ENCODE measurements around the gene TMEM130.
A peak's percentile ranks its signal among the peaks of the same experiment; 100 is the strongest.

TMEM130 gene

DNA sequence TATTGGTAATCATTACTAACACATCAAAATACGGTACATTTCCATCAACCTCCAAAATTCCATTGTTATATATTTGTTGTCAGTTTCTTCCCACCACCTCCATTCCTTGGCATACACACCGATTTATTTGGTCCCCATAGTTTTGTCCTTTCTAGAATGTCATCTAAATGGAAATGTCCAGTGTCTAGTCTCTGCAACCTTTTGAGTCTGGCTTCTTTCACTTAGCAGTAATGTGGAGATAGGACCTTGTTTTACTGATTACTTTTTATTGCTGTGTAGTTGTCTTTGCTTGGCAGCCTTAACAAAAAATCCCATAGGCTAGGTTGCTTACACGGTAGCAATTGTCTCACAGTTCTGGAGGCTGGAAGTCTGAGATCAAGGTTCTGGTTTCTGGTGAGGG lies 31.0 kb upstream of the TMEM130 start:
- Histone ChIP-seq H3K9ac (ENCODE audit: low read depth, low read length) (no peak overlapping the region), H3K27ac (ENCODE audit: low read depth, low read length) (no peak overlapping the region)

DNA sequence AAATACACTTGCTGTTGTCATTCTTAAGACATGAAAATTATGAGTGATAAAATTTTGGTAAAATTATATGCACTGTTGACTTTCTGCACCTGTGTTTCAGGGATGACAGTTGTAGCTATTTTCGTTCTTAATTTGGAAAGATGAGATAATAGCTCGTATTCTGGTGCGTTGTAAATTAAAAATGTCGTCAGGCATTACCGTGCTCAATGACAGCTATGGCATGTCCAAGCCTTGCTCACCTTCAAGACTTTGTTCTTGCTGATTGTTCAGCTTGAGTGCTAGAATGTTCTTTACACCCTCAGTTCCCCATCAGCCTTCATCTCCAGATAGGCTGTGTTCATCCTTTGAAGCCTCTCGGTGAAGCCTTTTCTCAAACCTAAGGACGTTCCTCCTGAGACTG lies 30.0 kb upstream of the TMEM130 start:
- peaks cover 99% of the 10 kb centered on the region for H3K36me3 ChIP-seq (ENCODE audit: control insufficient read depth, insufficient read depth, low read length)
- H3K9me3 ChIP-seq (ENCODE audit: control insufficient read depth, insufficient read depth, low read length) = no peaks in the 10 kb centered on the region
- H3K4me3 ChIP-seq (ENCODE audit: low read depth, low read length) = no peak overlapping the region
- no peaks in the 10 kb centered on the region for H3K4me1 ChIP-seq (ENCODE audit: control insufficient read depth, insufficient read depth, low read length)
- H3K27me3 ChIP-seq (ENCODE audit: control insufficient read depth, insufficient read depth, low read length) = no peaks in the 10 kb centered on the region
- no peak overlapping the region for H3K27ac ChIP-seq (ENCODE audit: low read depth, low read length)
- H3K9ac ChIP-seq (ENCODE audit: low read depth, low read length) = no peak overlapping the region

More for the DNA sequence above, 31.0 kb upstream of the TMEM130 start:
- no peak overlapping the region for H3K4me3 ChIP-seq (ENCODE audit: low read depth, low read length)
- peaks cover 100% of the 10 kb centered on the region for H3K36me3 ChIP-seq (ENCODE audit: control insufficient read depth, insufficient read depth, low read length)
- H3K9me3 ChIP-seq (ENCODE audit: control insufficient read depth, insufficient read depth, low read length) = peaks cover 2% of the 10 kb centered on the region; the same call in 1 of the 2 replicates
- H3K27me3 ChIP-seq (ENCODE audit: control insufficient read depth, insufficient read depth, low read length) = no peaks in the 10 kb centered on the region
- H3K4me1 ChIP-seq (ENCODE audit: control insufficient read depth, insufficient read depth, low read length) = no peaks in the 10 kb centered on the region

DNA sequence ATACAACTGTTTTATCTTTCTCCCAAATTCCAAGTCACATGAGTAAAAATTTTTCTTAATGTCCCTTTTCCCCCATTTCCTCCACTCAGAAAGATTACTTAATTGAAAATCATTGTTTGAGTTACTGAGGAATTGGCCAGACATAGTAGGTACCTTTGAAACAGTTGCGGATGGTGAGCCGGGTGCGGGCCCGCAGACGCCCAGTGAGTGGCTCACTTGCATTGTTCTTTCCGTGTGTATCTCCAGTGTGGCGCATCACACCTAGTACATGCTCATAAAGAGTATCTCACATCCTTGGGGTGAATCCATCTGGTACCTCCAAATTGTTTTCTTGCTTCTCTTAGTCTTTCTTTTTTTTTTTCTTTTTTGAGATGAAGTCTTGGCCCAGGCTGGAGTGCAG lies 22.8 kb upstream of the TMEM130 start:
- Histone ChIP-seq H3K9ac (ENCODE audit: low read depth, low read length) (no peak overlapping the region), H3K4me1 (ENCODE audit: control insufficient read depth, insufficient read depth, low read length) (no peaks in the 10 kb centered on the region), H3K36me3 (ENCODE audit: control insufficient read depth, insufficient read depth, low read length) (peaks cover 90% of the 10 kb centered on the region), H3K27ac (ENCODE audit: low read depth, low read length) (no peak overlapping the region), H3K27me3 (ENCODE audit: control insufficient read depth, insufficient read depth, low read length) (no peaks in the 10 kb centered on the region), H3K9me3 (ENCODE audit: control insufficient read depth, insufficient read depth, low read length) (no peaks in the 10 kb centered on the region), H3K4me3 (ENCODE audit: low read depth, low read length) (no peak overlapping the region)

DNA sequence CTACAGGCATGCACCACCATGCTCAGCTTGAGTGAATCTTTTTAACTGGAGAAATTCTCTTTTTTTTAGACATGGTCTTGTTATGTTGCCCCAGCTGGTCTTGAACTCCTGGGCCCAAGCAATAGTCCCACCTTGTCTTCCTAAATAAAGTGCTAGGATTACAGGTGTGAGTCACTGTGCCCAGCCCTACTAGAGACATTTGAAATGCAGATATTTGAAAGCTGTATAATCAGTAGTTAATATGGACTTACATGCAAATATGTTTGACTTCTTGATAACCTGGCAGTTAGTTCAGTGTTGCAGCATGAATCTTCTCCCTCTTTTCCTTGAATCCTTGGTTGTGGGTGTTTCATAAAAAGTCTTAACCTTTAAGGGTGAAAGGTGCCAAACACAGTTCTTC lies 17.2 kb upstream of the TMEM130 start:
- no peaks in the 10 kb centered on the region for H3K9me3 ChIP-seq (ENCODE audit: control insufficient read depth, insufficient read depth, low read length)
- H3K9ac ChIP-seq (ENCODE audit: low read depth, low read length) = no peak overlapping the region
- H3K4me1 ChIP-seq (ENCODE audit: control insufficient read depth, insufficient read depth, low read length) = no peaks in the 10 kb centered on the region
- H3K27ac ChIP-seq (ENCODE audit: low read depth, low read length) = no peak overlapping the region
- H3K36me3 ChIP-seq (ENCODE audit: control insufficient read depth, insufficient read depth, low read length) = peaks cover 87% of the 10 kb centered on the region
- H3K27me3 ChIP-seq (ENCODE audit: control insufficient read depth, insufficient read depth, low read length) = no peaks in the 10 kb centered on the region
- H3K4me3 ChIP-seq (ENCODE audit: low read depth, low read length) = no peak overlapping the region

DNA sequence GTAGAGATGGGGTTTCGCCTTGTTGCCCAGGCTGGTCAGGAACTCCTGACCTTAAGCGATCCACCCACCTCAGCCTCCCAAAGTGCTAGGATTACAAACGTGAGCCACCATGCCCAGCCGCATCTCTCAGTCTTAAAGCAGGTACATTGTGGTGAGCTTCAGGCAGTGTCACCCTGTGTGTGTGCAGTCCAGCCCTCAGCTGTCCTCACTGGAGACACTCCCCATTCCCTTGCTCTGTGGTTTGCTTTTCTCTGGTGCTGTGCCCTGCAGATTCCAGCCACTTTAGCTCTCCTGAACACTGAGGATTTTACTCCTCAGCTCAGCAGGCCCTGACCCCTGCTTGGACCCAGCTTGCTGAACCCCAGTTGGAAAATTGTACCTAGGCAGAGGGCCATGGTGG lies 14.6 kb upstream of the TMEM130 start:
- Histone ChIP-seq H3K4me1 (ENCODE audit: control insufficient read depth, insufficient read depth, low read length) (peaks cover 6% of the 10 kb centered on the region), H3K9me3 (ENCODE audit: control insufficient read depth, insufficient read depth, low read length) (no peaks in the 10 kb centered on the region), H3K27me3 (ENCODE audit: control insufficient read depth, insufficient read depth, low read length) (no peaks in the 10 kb centered on the region), H3K9ac (ENCODE audit: low read depth, low read length) (no peak overlapping the region), H3K4me3 (ENCODE audit: low read depth, low read length) (no peak overlapping the region), H3K27ac (ENCODE audit: low read depth, low read length) (no peak overlapping the region), H3K36me3 (ENCODE audit: control insufficient read depth, insufficient read depth, low read length) (peaks cover 84% of the 10 kb centered on the region)

DNA sequence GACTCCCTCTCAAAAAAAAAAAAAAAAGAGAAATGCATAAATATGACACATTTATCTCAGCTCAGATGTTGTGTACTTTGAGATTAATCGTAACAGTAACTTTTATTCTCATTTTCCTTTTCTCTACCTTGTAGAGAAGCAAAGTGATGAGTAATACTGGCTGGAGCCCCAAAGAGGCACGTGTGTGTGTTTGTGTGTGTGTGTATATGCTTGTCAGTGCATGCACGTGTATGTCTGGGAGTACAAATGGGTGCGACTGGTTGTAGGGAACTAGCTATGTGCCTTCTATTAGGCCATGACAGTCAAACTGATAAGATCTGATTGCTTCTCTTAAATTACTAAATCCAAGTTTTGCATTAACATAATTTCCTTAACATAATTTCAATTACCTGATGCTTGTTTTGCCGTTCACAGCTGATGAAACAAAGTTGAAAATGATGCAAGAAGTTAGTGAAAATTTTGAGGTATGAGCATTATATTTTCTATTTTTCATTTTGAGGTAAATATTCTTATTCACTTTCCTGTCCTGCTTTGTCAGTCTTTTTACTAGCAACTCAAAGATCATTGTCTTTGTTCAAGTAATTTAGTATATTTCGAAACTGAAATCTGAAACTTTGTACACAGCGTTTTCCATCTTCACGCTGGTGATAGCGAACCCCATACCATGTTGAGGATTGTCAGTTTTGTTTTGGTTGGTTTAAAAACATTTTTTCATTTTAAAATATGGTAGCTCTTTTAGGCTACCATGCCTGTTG lies 11.9 kb upstream of the TMEM130 start:
- peaks cover 6% of the 10 kb centered on the region for H3K4me1 ChIP-seq (ENCODE audit: control insufficient read depth, insufficient read depth, low read length)
- no peak overlapping the region for H3K4me3 ChIP-seq (ENCODE audit: low read depth, low read length)
- H3K36me3 ChIP-seq (ENCODE audit: control insufficient read depth, insufficient read depth, low read length) = peaks cover 60% of the 10 kb centered on the region
- H3K9ac ChIP-seq (ENCODE audit: low read depth, low read length) = no peak overlapping the region
- no peaks in the 10 kb centered on the region for H3K27me3 ChIP-seq (ENCODE audit: control insufficient read depth, insufficient read depth, low read length)
- H3K27ac ChIP-seq (ENCODE audit: low read depth, low read length) = no peak overlapping the region
- no peaks in the 10 kb centered on the region for H3K9me3 ChIP-seq (ENCODE audit: control insufficient read depth, insufficient read depth, low read length)

DNA sequence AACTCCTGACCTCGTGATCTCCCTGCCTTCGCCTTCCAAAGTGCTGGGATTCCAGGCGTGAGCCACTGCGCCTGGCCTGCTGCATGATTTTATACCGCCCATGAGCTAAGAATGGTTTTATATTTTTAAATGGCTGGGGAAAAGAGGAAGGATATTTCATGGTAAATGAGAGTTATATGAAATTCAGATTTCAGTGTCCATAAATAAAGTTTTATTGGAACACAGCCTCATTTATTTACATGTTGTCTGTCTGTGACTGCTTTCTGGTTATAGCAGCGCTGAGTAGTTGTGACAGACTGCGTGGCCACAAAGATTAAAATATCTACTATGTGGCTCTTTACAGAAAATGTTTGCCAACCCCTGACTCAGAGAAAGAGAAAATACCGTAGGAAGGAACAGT lies 10.7 kb upstream of the TMEM130 start:
- H3K4me3 ChIP-seq (ENCODE audit: low read depth, low read length) = no peak overlapping the region
- no peak overlapping the region for H3K27ac ChIP-seq (ENCODE audit: low read depth, low read length)
- H3K4me1 ChIP-seq (ENCODE audit: control insufficient read depth, insufficient read depth, low read length) = peaks cover 6% of the 10 kb centered on the region
- no peaks in the 10 kb centered on the region for H3K9me3 ChIP-seq (ENCODE audit: control insufficient read depth, insufficient read depth, low read length)
- peaks cover 50% of the 10 kb centered on the region for H3K36me3 ChIP-seq (ENCODE audit: control insufficient read depth, insufficient read depth, low read length)
- H3K9ac ChIP-seq (ENCODE audit: low read depth, low read length) = no peak overlapping the region
- H3K27me3 ChIP-seq (ENCODE audit: control insufficient read depth, insufficient read depth, low read length) = no peaks in the 10 kb centered on the region

DNA sequence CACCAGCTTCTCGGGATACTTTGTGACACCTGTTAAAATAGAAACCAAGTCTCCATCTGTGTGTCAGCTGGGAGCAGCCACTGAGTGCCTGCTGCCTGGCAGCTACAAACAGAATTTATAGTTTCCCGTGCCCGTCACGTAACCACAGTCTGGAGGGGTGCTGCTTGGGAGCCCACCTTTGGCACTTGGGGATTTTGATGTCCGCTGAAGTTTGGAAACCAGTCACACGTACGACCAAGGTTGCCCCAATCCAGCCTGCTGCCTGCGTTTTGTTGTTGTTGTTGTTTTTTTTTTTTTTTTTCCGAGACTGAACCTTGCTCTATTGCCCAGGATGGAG lies 10.1 kb upstream of the TMEM130 start:
- Histone ChIP-seq H3K27me3 (ENCODE audit: control insufficient read depth, insufficient read depth, low read length) (no peaks in the 10 kb centered on the region), H3K9me3 (ENCODE audit: control insufficient read depth, insufficient read depth, low read length) (no peaks in the 10 kb centered on the region), H3K4me3 (ENCODE audit: low read depth, low read length) (peak overlapping the region; percentile 98), H3K9ac (ENCODE audit: low read depth, low read length) (0 out of 2 replicates have a peak overlapping the region, but pooled peaks have one; percentile 1), H3K36me3 (ENCODE audit: control insufficient read depth, insufficient read depth, low read length) (peaks cover 45% of the 10 kb centered on the region), H3K27ac (ENCODE audit: low read depth, low read length) (peak overlapping the region; percentile 14), H3K4me1 (ENCODE audit: control insufficient read depth, insufficient read depth, low read length) (peaks cover 6% of the 10 kb centered on the region)

DNA sequence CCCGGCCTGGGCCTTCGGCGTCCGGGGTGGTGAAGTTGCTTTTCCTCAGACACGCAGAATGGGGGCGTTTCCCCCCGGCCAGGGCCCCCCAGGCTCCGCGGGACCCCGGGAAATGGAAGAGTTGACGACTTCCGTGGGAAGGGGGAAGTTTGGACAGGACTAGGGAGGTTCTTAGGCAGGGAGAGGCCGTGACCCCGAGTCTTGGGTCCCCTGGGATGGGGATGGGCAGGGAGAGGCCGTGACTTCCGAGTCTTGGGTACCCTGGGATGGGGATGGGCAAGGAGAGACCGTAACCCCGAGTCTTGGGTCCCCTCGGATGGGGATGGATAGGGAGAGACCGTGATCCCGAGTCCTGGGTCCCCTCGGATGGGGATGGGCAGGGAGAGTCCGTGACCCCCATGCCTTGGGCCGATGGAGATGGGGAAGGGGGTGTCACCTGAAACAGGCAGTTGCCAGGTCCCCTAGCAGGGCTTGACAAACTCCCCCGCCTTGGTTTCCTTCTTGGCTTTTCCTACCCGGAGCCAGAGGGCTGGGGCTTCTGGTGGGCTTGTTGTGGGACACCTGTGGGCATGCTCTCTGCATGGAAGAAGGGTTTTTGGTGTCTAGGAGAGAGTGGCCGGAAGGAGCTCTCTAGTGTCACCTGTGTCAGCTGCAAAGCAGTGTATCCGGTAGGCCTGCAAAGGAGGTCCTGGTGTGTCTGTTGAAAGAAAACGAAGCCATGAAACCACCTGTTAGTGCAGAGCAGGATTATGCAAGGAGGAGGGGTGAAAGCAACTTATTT lies 9.6 kb upstream of the TMEM130 start:
- Histone ChIP-seq H3K4me1 (ENCODE audit: control insufficient read depth, insufficient read depth, low read length) (peaks cover 6% of the 10 kb centered on the region), H3K36me3 (ENCODE audit: control insufficient read depth, insufficient read depth, low read length) (peaks cover 40% of the 10 kb centered on the region), H3K9ac (ENCODE audit: low read depth, low read length) (peak overlapping the region; percentile 75), H3K27ac (ENCODE audit: low read depth, low read length) (peak overlapping the region; percentile 52), H3K9me3 (ENCODE audit: control insufficient read depth, insufficient read depth, low read length) (no peaks in the 10 kb centered on the region), H3K27me3 (ENCODE audit: control insufficient read depth, insufficient read depth, low read length) (no peaks in the 10 kb centered on the region), H3K4me3 (ENCODE audit: low read depth, low read length) (peak overlapping the region; percentile 98)

DNA sequence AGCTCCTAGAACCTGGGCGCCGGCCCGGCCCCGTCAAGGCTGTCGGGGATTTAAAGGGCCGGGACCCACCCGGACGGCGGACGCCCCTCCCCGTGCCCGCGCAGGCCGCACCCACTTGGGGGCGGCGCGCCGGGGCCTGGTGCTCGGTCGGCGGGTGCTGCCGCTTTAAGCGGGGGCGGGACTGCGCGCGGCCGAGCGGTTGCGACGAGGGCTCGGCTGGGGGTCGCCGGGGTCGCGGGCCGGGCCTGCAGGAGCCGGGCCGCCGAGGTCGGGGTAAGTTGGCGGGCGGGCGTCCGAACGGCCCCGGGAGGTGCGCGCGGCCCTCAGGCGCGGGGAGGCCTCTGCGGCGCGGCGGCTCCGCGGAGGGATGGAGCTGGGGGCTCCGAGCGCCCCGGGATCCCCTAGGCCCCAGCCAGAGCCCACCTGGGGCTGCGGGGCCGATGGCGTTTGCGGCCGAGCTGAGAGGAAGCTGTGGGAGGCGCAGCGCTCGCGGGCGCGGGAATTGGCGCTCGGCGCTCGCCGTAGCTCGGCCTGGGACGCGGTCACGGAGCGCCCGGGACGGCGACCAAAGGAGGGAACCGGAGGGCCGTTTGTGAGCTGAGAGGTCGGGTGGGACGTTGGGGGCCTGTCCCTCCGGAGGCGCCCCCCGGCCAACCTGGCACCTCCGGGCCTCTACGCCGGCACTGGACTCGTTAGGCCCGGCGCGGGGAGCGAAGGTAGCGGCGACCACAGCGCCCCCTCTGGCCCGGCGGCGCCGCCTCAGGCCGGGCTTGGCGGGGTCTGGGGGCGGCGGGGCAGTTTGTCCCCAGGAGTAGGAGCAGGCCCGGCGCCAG lies 8.8 kb upstream of the TMEM130 start, which contains the start of gene TRRAP:
Gene TRRAP (plus strand): TSS at position 168 of the 833 bp plus-strand sequence. CDS start 2,619 bp downstream, outside the sequence.
- no peaks in the 10 kb centered on the region for H3K27me3 ChIP-seq (ENCODE audit: control insufficient read depth, insufficient read depth, low read length)
- H3K4me1 ChIP-seq (ENCODE audit: control insufficient read depth, insufficient read depth, low read length) = peaks cover 6% of the 10 kb centered on the region
- no peaks in the 10 kb centered on the region for H3K9me3 ChIP-seq (ENCODE audit: control insufficient read depth, insufficient read depth, low read length)
- H3K9ac ChIP-seq (ENCODE audit: low read depth, low read length) = peak within 1 kb of the TSS; percentile 91
- H3K27ac ChIP-seq (ENCODE audit: low read depth, low read length) = peak within 1 kb of the TSS; percentile 91
- peak within 1 kb of the TSS; percentile 98 for H3K4me3 ChIP-seq (ENCODE audit: low read depth, low read length)
- H3K36me3 ChIP-seq (ENCODE audit: control insufficient read depth, insufficient read depth, low read length) = peaks cover 32% of the 10 kb centered on the region
